ENCODE measurements around the gene C1GALT1.

C1GALT1 gene

GRCh38 chr7:7201578-7202374, 19.4 kb downstream of the C1GALT1 start:
- no peak for DNase-seq (ENCODE audit: low spot score)

GRCh38 chr7:7202375-7202720, 20.0 kb downstream of the C1GALT1 start:
- no peak for DNase-seq (ENCODE audit: low spot score)

GRCh38 chr7:7203813-7204575, 21.6 kb downstream of the C1GALT1 start:
- DNase-seq (ENCODE audit: low spot score), result no peak

- DNase-seq (ENCODE audit: low spot score), result no peak
Observed at GRCh38 chr7:7207876-7208275, 25.5 kb downstream of the C1GALT1 start.

GRCh38 chr7:7208520-7208919, 26.2 kb downstream of the C1GALT1 start:
- DNase-seq (ENCODE audit: low spot score), result no peak

- DNase-seq (ENCODE audit: low spot score), result no peak
Observed at GRCh38 chr7:7209412-7210050, 27.2 kb downstream of the C1GALT1 start.

GRCh38 chr7:7210475-7211237, 28.3 kb downstream of the C1GALT1 start:
- DNase-seq (ENCODE audit: low spot score), result no peak

- no peak for DNase-seq (ENCODE audit: low spot score)
Observed at GRCh38 chr7:7212612-7213011, 30.3 kb downstream of the C1GALT1 start.

GRCh38 chr7:7214398-7215347, 32.3 kb downstream of the C1GALT1 start:
- no peak for DNase-seq (ENCODE audit: low spot score)

GRCh38 chr7:7216279-7216678, 33.9 kb downstream of the C1GALT1 start:
- no peak for DNase-seq (ENCODE audit: low spot score)

GRCh38 chr7:7219216-7219615, 36.9 kb downstream of the C1GALT1 start:
- DNase-seq (ENCODE audit: low spot score), result no peak

GRCh38 chr7:7220821-7221220, 38.5 kb downstream of the C1GALT1 start:
- DNase-seq (ENCODE audit: low spot score), result no peak

- DNase-seq (ENCODE audit: low spot score), result no peak
Observed at GRCh38 chr7:7221599-7222038, 39.3 kb downstream of the C1GALT1 start.

GRCh38 chr7:7223250-7223649, 40.9 kb downstream of the C1GALT1 start:
- peak; percentile 17 for DNase-seq (ENCODE audit: low spot score)

- DNase-seq (ENCODE audit: low spot score), result no peak
Observed at GRCh38 chr7:7226407-7226806, 44.1 kb downstream of the C1GALT1 start.

GRCh38 chr7:7228472-7228871, 46.1 kb downstream of the C1GALT1 start:
- no peak for DNase-seq (ENCODE audit: low spot score)

GRCh38 chr7:7228967-7229366, 46.6 kb downstream of the C1GALT1 start:
- no peak for DNase-seq (ENCODE audit: low spot score)

GRCh38 chr7:7231000-7231399, 48.7 kb downstream of the C1GALT1 start:
- no peak for DNase-seq (ENCODE audit: low spot score)

- DNase-seq (ENCODE audit: low spot score), result no peak
Observed at GRCh38 chr7:7231865-7232264, 49.5 kb downstream of the C1GALT1 start.

GRCh38 chr7:7235347-7235746, 53.0 kb downstream of the C1GALT1 start:
- DNase-seq (ENCODE audit: low spot score), result no peak

- no peak for DNase-seq (ENCODE audit: low spot score)
Observed at GRCh38 chr7:7236041-7236440, 53.7 kb downstream of the C1GALT1 start.
